B cell (primary cell): ENCODE data around the gene LRP5.

ENCODE experiments used
- CTCF ChIP-seq: fragments of 200-600 bp; IDR thresholded peaks from one replicate; pipeline ENCODE4 v1.8.0; 2022; ENCODE audit warnings: antibody characterized with exemption, mild to moderate bottlenecking
- EZH2 ChIP-seq: IDR thresholded peaks from 2 replicates; pipeline ENCODE4 v1.6.1; 2012; ENCODE audit warnings: borderline replicate concordance, low read depth, mild to moderate bottlenecking, moderate library complexity, low read length; ENCODE audit not compliant: insufficient read depth, poor library complexity, severe bottlenecking

GRCh38 chr11:68297812-68298658 is 14.4 kb upstream of the LRP5 start:
- TF ChIP-seq CTCF, result peak; percentile 95
- no peak for TF ChIP-seq EZH2
